NCI-H1417 (cell line): ENCODE measurements around the gene DPP6.
A peak's percentile ranks its signal among the peaks of the same experiment; 100 is the strongest.

Experiments
- DNase-seq, 3 experiments: peaks; one replicate each; lab custom pipeline; 2025; lab: John Stamatoyannopoulos, UW

Gene DPP6

DNA sequence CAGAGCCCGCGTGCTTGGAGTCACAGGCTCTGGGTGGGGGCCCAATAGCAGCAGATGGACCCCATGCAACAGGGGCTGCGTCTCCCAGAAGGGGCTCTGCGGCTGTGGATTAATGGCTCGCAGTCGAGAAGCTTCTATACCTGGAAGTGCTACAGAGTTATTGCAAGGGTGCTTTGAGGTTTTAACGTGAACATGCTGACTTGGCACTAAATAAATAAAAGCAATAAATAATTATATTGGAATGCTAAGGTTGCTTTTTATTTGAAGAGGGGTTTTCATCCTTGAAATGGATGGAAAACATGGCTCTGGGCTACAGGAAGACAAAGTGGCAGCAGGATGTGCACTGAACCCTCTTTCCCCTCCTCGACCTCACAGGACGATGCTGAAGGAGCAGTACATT lies 828.3 kb downstream of the DPP6 start:
- no peak for DNase-seq

DNA sequence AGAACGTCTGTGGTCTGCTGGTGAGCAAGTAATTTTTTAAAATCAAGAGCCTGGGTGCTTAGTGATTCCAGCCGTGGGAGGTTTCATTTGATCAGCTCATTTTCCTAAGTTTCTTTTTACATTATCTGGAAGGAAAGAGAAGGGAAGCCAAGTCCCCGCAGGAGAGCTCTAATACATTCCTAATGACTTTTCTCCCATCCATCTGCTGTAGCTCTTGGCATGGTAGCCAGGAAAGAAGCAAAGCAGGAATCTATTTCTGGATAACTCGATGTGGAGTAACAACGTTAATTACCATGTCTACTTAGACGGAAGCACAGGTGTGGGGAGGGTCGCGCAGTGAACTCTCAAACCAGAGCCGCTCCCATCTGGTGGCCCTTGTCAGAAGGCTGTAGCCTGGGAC lies 828.8 kb downstream of the DPP6 start:
- no peak for DNase-seq

- DNase-seq: no peak
Observed at GRCh38 chr7:154881526-154881925, 829.3 kb downstream of the DPP6 start.

DNA sequence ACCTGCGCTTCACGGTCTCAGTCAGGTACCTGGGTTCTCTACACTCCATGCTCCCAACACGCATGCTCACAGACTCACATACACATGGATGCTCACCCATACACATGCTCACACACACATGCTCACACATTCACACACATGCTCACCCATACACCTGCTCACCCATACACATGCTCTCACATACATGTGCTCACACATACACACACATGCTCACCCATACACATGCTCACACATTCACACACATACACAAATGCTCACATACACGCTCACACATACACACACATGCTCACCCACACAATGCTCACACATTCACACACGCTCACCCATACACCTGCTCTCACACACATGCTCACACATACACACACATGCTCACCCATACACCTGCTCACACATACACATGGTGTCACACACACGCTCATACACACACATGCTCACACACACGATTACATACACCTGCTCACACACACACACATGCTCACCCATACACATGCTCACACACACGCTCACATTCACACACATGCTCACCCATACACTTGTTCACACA lies 830.8 kb downstream of the DPP6 start:
- DNase-seq: no peak

DNA sequence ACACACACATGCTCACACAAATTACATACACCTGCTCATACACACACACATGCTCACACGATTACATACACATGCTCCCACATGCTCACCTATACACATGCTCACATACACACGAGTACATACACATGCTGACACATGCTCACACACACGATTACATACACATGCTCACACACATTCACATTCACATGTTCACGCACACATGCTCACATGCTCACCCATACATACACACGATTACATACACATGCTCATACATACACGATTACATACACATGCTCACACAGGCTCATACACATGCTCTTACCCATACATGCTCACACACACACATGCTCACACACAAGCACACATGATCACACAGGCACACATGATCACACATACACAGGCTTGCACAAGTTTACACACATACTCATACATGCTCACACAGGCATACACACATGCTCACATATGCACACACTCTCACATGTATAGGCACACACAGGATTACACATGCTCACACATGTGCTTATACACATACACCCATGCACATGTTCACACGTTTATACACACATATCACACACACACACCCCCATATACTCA lies 832.2 kb downstream of the DPP6 start:
- DNase-seq: no peak

- no peak for DNase-seq
Observed at GRCh38 chr7:154886591-154886990, 834.4 kb downstream of the DPP6 start.

- no peak for DNase-seq
Observed at GRCh38 chr7:154888690-154889089, 836.5 kb downstream of the DPP6 start.

DNA sequence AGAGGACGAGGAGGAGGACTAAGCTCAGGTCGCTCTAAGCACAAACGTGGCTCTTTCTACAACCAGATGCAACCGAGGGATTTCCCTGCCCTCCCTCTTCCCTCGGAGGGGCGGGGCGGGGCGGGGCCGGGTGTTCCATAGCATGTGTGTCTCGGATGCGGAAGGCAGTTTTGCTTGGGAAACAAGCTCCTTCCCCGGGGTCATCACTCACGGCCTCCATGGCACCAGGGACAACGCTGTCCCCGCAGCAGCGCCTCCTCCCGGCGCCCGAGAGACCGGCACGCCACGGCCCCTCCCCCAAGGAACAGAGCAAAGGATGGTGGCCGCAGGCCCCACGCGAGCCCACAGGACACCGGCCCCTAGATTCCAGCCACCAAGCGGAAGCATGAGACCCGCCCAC lies 840.3 kb downstream of the DPP6 start:
- peak in 1 of 3 experiments; percentile 23 for DNase-seq

DNA sequence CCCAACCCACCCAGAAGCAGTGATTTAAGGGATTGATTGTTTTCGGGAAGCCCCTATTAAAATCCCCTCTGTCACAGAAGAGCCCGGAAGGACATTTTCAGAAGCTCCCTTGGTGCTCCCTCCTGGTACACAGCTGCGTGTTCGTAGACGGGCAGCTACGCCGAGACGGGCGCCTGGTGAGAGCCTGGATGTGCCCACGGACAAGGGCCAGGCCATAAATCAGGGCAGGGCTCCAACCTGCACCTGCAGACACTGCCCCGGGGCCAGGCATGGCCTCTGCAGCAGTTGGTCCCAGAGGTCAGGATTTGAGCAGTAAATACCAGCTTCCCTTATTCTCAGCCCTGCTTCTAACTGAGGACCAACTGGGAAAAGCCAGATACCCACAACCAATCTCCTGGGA lies 843.9 kb downstream of the DPP6 start:
- DNase-seq: no peak

DNA sequence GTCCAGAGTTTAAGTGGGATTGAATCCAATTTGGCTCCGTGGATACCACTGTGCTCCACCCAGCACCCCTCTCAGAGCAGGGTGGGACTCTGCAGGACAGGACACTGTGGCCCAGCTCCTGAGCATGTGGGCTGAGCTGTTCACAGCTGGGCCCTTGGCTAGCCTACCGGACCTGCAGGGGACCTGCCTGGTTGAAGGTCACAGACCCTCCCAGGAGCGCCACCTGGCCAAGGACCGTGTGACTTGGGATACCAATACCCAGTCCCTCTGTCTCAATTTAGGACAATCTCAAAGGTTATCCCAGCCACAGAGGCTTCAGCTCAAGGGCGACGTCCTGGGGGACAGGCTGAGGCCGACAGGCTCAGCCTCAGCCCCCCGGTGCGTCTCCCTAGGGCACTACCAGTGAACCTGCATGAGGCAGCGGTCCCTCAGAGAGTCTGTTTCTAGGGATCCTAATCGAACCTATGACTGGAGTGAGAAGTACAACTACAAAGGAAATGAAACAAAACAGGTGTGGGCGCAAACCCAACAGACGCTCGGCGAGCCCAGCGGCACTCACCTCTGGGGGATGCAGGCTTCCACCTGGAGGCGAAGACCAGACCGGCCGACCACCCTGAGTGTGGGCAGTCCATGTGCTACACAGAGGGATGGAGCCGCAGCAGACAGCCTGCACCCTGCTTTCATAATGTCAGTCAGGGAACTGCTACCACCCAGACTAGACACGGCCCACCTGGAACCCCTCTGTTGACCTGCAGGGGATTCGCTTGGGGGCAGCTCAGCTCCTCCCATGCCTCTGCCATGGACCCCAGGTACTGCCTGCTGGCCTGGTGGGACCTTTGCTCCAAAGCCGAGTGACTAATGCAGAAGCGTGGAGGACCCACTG lies 847.0 kb downstream of the DPP6 start:
- no peak for DNase-seq

DNA sequence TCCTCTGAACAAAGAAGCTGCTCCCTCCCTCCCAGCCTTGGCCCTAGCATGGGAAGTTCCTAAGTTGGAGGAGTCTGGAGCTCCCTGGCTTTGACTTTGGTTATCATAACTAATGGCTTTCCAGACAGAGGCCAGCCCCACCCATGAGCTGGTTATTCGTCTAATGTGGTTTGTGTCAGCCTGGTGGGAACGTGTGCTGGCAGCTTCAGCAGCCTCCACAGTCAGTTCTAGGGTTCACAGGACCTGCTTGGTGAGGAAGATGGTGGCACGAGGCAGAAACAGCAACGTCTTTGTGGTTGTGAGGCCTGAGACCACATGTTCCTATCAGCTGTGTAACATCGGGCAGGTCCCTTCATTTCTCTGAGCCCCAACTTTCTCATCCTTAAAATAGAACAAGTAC lies 847.7 kb downstream of the DPP6 start:
- DNase-seq: no peak

DNA sequence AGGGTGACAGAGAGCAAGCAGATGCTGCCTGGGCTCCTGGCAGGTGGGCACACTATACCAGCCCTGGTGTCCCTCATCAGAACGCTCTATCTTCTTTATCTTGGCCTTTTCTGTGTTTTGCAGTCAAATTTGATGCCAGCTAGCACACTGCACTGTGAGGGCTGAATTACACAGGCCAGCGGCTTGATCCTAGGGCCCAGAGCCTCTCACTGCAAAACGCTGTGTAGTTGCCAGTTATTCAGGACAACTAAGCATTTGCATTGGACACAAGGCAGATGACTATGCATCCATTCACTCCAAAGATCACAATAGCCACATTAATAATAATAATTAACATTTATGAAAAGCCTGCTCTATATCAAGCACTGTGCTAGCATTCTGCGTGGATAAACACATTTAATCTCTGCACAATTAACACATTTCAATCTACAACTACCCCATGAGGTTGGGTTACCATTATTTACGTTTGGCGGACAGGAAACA lies 850.4 kb downstream of the DPP6 start:
- no peak for DNase-seq

DNA sequence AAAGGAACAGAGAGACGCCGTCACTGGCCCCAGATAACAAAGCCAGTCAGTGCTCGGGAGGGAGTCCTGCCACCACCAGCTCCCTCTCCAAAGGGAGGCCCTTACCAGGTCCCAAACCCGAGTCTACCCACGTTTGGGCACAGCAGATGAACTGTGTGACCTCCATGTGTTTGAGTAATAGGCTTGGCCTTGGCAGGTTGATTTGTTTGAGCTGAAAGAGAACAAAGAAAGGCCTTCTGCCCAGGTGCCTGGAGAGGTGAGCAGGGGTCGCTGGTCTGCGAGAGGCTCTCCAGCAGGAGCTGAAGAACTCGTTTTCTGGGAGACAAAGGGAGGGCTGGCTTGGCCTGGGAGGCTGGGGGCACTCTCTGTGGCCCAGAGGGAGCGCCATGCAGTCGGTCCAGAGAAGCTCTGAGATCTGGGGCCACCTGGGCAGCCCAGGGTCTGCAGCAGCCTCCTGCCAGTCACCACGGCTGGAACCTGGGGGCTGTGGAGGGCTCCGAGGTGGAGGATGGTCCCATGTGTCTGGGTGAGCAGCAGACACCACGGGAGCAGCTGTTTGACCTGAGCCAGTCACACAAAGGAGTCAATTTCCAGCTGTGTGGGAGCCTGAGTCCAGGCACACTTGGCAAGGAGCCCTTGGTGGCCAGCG lies 851.0 kb downstream of the DPP6 start:
- DNase-seq: no peak

DNA sequence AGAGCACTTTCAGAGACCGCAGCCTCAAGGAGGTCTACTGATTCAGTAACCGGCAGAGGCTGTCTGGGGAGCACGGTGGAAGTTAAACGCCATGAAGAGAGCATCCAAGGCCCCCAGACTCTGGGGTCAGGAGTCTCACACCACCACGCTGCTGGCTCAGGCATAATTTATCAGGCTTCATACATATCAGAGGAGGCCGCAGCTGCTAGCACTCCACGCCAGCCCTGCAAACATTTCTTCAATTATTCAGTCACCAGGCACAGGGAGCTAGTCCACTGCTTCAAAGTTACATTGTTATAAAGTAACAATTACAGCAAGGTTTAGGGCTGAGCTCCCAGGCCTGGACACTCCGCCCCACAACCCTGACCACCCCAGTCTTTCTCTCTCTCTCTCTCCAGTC lies 852.9 kb downstream of the DPP6 start:
- DNase-seq: no peak

DNA sequence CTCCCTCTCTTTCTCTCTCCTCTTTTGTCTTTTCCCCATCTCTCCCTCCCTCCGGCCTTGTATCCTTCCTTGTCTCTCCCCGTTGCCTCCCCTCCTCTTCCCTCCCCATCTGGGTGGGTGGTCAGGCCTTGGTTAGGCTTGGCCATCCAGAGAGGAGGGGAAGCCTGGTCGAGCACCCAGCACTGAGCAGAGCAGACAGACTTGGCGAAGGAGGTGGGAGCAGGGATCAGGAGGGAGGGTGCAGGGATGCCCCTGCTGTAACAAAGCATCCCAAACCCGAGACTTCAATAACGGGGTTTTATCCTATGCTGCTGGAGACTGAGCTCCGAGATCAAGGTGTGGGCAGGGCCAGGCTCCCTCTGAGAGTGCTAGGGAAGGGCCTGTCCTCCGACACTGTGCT lies 853.4 kb downstream of the DPP6 start:
- DNase-seq: no peak

GRCh38 chr7:154906201-154906600 lies 854.0 kb downstream of the DPP6 start:
- DNase-seq: no peak

DNA sequence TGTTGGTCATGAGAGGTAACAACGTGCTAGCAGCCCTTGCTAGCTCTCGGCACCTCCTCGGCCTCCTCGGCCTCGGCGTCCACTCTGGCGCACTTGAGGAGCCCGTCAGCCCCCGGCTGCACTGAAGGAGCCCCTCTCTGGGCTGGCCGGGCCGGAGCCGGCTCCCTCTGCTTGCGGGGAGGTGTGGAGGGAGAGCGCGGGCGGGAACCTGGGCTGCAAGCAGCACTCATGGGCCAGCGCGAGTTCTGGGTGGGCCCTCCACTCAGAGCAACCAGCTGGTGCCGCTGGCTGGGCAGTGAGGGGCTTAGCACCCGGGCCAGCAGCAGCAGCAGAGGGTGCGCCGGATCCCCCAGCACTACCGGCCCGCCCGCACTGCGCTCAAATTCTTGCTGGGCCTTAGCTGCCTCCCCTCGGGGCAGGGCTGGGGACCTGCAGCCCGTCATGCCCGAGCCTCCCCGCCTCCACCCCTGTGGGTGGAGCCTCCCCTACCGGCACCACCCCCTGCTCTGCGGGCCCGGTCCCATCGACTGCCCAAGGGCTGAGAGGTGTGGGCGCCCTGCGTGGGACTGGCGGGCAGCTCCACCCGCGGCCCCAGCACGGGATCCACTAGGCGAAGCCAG lies 854.6 kb downstream of the DPP6 start:
- DNase-seq: no peak

- DNase-seq: no peak
Observed at GRCh38 chr7:154907651-154908620, 855.7 kb downstream of the DPP6 start.

DNA sequence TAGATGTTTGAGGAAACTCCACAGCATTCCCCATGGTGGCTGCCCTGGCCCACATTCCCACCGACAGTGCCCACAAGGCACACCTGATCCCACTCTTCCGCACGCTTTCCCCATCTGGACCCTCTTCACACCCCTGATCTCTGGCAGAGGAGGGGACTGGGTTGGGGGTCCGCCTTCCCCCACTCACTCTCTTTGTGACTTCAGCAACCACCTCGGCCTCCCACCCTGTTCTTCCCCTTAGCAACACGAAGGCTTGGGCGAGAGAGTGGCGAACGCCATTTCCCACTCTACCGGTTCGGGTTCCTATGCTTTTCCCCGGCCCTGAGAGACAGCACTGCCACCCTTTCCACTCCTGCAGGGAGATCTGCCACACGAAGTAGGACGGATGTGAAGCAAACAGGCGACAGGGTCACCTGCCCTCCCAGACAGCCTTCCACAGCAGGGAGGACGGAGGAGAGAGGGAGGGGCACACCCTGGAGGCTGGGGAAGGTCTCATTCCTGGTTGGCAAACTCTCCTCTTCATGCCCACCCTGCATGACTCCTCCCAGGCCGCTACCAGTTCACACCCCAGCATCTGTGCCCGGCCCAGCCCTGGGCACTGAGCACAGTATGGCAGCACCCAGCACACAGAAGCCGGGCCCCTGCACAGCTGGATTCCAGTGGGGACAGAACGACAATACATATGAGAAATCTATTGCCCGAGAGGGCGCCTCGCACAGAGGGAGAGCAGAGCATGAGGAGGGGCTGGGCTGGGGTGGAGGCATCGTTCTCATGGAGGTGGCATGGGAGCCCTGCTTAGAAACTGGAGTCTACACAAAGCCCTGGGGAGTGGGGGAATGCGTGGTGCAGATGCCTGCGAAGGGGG lies 857.3 kb downstream of the DPP6 start:
- no peak for DNase-seq

DNA sequence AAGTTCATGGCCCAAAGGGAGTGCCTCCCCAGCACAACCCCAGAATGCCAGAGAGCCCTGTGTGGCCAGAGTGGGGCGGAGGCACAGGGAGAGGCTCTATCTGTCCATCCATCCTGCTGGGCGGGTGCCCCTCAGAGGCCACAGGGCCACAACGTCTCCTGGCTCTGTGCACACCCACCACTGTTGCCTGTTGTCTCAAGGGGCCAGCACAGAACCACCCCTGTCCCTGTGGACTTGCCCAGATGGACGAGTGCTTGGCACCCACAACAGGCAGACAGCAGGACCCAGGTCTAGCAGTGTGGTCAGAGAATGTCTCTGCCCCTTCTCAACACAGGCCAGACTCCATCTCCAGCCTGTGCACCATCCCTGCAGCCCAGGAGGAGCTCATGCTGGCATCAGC lies 857.9 kb downstream of the DPP6 start:
- no peak for DNase-seq
